Nephron (organoid): Measurements from ENCODE around the gene RIMBP2.

ENCODE experiments used
- H3K27ac Mint-ChIP-seq, 3 experiments: 2 replicates each; pipeline ENCODE4 v1.8.0; 2020; ENCODE audit warnings: mixed read lengths in 3 of 3, mild to moderate bottlenecking in 2 of 3, moderate library complexity in 1 of 3
- H3K27me3 Mint-ChIP-seq: 2 replicates; pipeline ENCODE4 v1.8.0; 2021; ENCODE audit warnings: low read depth, mild to moderate bottlenecking, moderate library complexity, mixed read lengths
- H3K36me3 Mint-ChIP-seq: 2 replicates; pipeline ENCODE4 v1.8.0; 2020; ENCODE audit warnings: low read depth, mixed read lengths
- H3K4me1 Mint-ChIP-seq: 2 replicates; pipeline ENCODE4 v1.8.0; 2020; ENCODE audit warnings: mixed read lengths
- H3K4me3 Mint-ChIP-seq, 3 experiments: 2 replicates each; pipeline ENCODE4 v1.8.0; 2020; ENCODE audit warnings: mild to moderate bottlenecking in 3 of 3, mixed read lengths in 3 of 3, moderate library complexity in 2 of 3
- H3K9me3 Mint-ChIP-seq: 2 replicates; pipeline ENCODE4 v1.8.0; 2020; ENCODE audit warnings: mixed read lengths
- TF ChIP-seq, protein P1 (sequence below), 3 experiments: fragments of 200-600 bp; sonication (generic); IDR thresholded peaks; one replicate each; pipeline ENCODE4 v1.5.0; 2021; ENCODE audit warnings: antibody characterized with exemption in 3 of 3; ENCODE audit not compliant: unreplicated experiment in 3 of 3

Gene RIMBP2

DNA sequence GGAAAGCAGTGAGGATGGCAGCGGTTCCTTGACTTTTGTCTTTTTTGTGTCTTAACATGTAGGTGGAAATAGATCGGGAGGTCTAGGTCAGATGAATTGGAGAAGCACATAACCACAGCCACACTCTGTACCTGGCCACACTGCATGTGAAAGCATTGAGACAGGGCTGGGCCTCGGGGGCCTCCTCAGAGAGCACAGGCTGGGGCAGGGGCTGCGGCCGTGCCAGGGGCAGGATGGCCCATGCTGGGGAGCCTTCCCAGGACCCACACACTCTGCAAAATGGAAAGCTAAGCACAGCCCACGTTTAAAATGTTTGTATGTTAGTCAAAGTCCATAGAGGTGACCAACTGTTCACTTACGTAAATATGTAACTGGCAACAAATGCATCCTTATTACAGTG, 301.7 kb downstream of the RIMBP2 start:
- no peaks in the 10 kb centered on the region for H3K27me3 Mint-ChIP-seq
- no peak overlapping the region for H3K4me3 Mint-ChIP-seq
- peaks cover 9% of the 10 kb centered on the region for H3K4me1 Mint-ChIP-seq
- H3K36me3 Mint-ChIP-seq = no peaks in the 10 kb centered on the region
- TF ChIP-seq, protein P1, sequence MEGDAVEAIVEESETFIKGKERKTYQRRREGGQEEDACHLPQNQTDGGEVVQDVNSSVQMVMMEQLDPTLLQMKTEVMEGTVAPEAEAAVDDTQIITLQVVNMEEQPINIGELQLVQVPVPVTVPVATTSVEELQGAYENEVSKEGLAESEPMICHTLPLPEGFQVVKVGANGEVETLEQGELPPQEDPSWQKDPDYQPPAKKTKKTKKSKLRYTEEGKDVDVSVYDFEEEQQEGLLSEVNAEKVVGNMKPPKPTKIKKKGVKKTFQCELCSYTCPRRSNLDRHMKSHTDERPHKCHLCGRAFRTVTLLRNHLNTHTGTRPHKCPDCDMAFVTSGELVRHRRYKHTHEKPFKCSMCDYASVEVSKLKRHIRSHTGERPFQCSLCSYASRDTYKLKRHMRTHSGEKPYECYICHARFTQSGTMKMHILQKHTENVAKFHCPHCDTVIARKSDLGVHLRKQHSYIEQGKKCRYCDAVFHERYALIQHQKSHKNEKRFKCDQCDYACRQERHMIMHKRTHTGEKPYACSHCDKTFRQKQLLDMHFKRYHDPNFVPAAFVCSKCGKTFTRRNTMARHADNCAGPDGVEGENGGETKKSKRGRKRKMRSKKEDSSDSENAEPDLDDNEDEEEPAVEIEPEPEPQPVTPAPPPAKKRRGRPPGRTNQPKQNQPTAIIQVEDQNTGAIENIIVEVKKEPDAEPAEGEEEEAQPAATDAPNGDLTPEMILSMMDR (IDR thresholded peaks at IDR 0.05; ENCODE audit: unreplicated experiment in 3 of 3) = no peak
- no peaks in the 10 kb centered on the region for H3K9me3 Mint-ChIP-seq
- no peak overlapping the region for H3K27ac Mint-ChIP-seq

DNA sequence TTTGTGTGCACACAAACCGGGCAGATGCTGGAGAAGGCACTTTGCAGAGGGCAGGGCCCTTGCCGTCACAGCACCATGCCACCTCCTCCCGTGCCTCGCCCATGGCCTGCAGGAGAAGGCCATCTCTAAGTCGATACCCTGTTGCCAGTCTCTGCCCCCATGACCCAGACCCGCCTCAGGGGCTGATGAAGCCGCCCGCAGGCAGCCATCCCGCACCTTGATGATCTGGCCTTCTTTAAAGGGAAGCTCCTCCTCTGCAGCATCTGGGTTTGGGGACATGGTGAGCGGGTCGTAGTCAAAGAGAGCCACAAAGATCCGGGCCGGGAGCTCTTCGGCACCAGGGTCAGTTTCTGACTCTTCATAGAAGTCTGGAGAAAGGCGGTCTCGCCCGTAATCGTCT, 302.2 kb downstream of the RIMBP2 start:
- no peaks in the 10 kb centered on the region for H3K9me3 Mint-ChIP-seq
- no peaks in the 10 kb centered on the region for H3K27me3 Mint-ChIP-seq
- peaks cover 9% of the 10 kb centered on the region for H3K4me1 Mint-ChIP-seq
- H3K27ac Mint-ChIP-seq = no peak overlapping the region
- TF ChIP-seq, protein P1 (IDR thresholded peaks at IDR 0.05; ENCODE audit: unreplicated experiment in 3 of 3) = no peak
- H3K36me3 Mint-ChIP-seq = no peaks in the 10 kb centered on the region
- no peak overlapping the region for H3K4me3 Mint-ChIP-seq

DNA sequence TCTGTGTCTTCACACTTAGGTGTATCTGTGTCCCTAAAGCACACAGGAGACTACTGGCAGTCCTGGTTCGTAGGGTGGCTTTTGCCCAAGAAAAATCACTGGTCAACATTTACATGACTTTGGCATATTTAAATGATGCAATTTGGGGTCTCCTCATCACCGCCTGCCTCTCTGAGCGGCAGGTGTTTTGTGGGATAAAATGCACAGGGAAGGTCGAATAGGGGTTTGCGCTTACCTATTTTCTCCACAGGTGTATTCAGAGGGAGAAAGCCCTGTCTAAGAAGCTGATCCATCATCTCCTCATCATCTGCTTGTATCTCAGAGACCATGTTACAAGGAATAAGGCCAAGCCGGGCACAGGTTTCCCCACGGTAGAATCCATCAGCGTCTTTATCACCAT, 303.7 kb downstream of the RIMBP2 start:
- no peak overlapping the region for H3K27ac Mint-ChIP-seq
- H3K4me3 Mint-ChIP-seq = no peak overlapping the region
- no peaks in the 10 kb centered on the region for H3K36me3 Mint-ChIP-seq
- TF ChIP-seq, protein P1 (IDR thresholded peaks at IDR 0.05; ENCODE audit: unreplicated experiment in 3 of 3) = no peak
- no peaks in the 10 kb centered on the region for H3K4me1 Mint-ChIP-seq
- H3K9me3 Mint-ChIP-seq = no peaks in the 10 kb centered on the region
- no peaks in the 10 kb centered on the region for H3K27me3 Mint-ChIP-seq

DNA sequence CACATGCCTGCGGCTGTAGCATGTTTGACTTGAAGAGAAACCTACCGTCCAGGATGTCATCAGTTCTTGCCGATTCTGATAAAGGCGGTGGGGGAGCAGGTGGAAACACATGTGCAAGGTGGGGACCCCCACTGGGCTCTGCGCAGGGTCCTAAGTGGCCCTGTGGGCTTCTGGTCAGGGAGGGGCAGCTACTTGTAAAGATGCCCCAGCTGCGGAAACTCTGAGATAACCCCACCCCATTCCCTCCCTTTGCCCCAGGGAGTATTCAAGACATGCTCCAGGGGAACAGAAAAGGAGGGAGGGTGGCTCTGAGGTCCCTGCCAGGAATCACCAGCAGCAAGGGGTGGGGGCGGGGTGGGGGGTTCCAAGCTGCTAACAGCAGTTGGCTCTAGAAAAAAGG, 310.8 kb downstream of the RIMBP2 start:
- H3K4me3 Mint-ChIP-seq = no peak overlapping the region
- H3K27me3 Mint-ChIP-seq = no peaks in the 10 kb centered on the region
- no peaks in the 10 kb centered on the region for H3K9me3 Mint-ChIP-seq
- H3K27ac Mint-ChIP-seq = no peak overlapping the region
- no peaks in the 10 kb centered on the region for H3K36me3 Mint-ChIP-seq
- H3K4me1 Mint-ChIP-seq = no peaks in the 10 kb centered on the region
- TF ChIP-seq, protein P1 (IDR thresholded peaks at IDR 0.05; ENCODE audit: unreplicated experiment in 3 of 3) = no peak

DNA sequence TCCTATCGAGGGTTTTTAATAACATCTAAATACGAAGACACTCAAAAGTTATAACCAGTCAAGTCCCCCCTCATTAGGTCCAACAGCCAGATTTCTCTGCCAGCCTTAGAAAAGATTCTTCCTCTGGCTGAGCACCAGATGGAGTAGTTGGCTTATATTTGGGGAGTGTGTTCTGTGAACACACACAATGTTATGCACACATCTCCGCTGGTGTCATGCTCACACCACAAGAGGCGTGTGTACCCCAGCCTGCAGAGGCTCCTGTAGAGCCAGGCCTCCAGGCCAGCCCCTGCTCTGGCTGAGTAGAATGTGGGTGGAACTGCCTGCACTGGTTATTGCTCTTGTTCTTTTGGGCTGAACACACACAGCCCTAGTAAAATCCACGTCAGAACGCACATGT, 314.4 kb downstream of the RIMBP2 start:
- H3K4me1 Mint-ChIP-seq = peaks cover 4% of the 10 kb centered on the region
- H3K36me3 Mint-ChIP-seq = no peaks in the 10 kb centered on the region
- no peaks in the 10 kb centered on the region for H3K9me3 Mint-ChIP-seq
- no peak overlapping the region for H3K27ac Mint-ChIP-seq
- no peak overlapping the region for H3K4me3 Mint-ChIP-seq
- TF ChIP-seq, protein P1 (IDR thresholded peaks at IDR 0.05; ENCODE audit: unreplicated experiment in 3 of 3) = peak; percentile 32 to 63 (median 42)
- H3K27me3 Mint-ChIP-seq = no peaks in the 10 kb centered on the region

DNA sequence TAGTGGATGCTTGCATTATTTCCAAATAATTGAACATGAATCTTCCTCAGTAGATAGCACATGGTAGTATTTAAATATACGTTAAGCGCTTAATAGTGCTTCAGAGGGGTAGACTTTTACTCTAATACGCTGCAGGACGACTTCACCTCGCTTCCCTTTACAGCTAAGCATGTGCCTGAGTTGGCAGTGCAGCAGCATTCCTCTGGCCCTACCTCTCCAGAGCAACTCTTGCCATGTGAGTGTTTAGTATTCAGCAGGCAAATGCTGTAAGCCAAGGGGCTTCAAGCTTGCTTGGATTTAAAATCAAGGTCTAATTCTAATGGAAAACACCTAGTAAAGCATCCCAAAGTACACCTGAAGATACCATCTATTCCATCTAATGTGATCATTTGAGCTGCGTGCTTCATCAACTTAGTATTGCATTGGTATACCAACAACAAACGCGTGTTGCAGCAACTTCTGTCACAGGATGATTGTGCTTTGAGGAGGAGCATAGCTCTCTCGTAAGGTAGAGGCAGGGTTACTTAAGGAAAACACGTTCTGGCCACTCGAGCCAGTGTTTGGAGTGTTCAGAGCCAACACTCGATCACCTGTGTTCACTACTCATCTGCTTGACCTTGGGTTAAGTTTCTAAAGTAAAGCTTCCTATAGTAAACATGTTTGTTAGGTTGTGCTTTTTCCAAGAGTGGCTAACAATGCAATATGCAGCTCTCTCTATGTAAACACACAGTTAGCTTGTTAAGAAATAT, 317.8 kb downstream of the RIMBP2 start:
- TF ChIP-seq, protein P1 (IDR thresholded peaks at IDR 0.05; ENCODE audit: unreplicated experiment in 3 of 3) = no peak
- H3K9me3 Mint-ChIP-seq = no peaks in the 10 kb centered on the region
- H3K27ac Mint-ChIP-seq = no peak overlapping the region
- H3K36me3 Mint-ChIP-seq = no peaks in the 10 kb centered on the region
- no peaks in the 10 kb centered on the region for H3K27me3 Mint-ChIP-seq
- H3K4me3 Mint-ChIP-seq = no peak overlapping the region
- peaks cover 4% of the 10 kb centered on the region for H3K4me1 Mint-ChIP-seq
